Daoy (cell line): ENCODE data around the gene NOXRED1. TPM values are rescaled to one million over a fixed set of nuclear protein-coding genes. Genes with fewer than 3 reads are reported as not detected.
"Not testable (repeated sequence)": the region's sequence is repeated elsewhere in the genome, so short reads cannot be mapped to it uniquely, and the experiment has no call there.

Experiments used
- DNase-seq: peaks from one replicate; pipeline ENCODE4 v3.0.0-alpha.2; 2015; ENCODE audit warnings: low read depth
- total RNA-seq: library from RNA; depleted of rRNA; stranded (reverse); fragments of >200 nt; shearing (Covaris generic); gene quantifications from 2 replicates; pipeline ENCODE4 v1.2.3, GENCODE V29; 2014; rRNA removed

The NOXRED1 gene
- total RNA-seq = 1.3 and 1.4 TPM in 2 replicates

GRCh38 chr14:77423423-77423822 is at the start of gene NOXRED1:
Gene NOXRED1 (minus strand): TSS chr14:77423523. CDS start chr14:77422889, 634 bp downstream.
- no peak for DNase-seq

- DNase-seq = no peak
Observed at GRCh38 chr14:77470224-77470870, 47.0 kb upstream of the NOXRED1 start.

GRCh38 chr14:77469539-77469938 is 46.2 kb upstream of the NOXRED1 start:
- no peak for DNase-seq

GRCh38 chr14:77469067-77469505 is 45.8 kb upstream of the NOXRED1 start:
- DNase-seq = no peak

GRCh38 chr14:77467801-77468200 is 44.5 kb upstream of the NOXRED1 start:
- DNase-seq = no peak

GRCh38 chr14:77459072-77459723 is 35.9 kb upstream of the NOXRED1 start:
- DNase-seq = peak; percentile 59

GRCh38 chr14:77458249-77458950 is 35.1 kb upstream of the NOXRED1 start:
- peak; percentile 46 for DNase-seq

GRCh38 chr14:77457522-77458248 is 34.4 kb upstream of the NOXRED1 start, which contains the start of the genes AHSA1 and VIPAS39:
Gene AHSA1 (plus strand): TSS chr14:77458093. CDS start chr14:77458190, 97 bp downstream.
Gene VIPAS39 (minus strand): TSS chr14:77457601. CDS start chr14:77454102, 3,499 bp downstream.
- DNase-seq = peak; percentile 100

- DNase-seq = no peak
Observed at GRCh38 chr14:77457115-77457521, 33.8 kb upstream of the NOXRED1 start.

- DNase-seq = no peak
Observed at GRCh38 chr14:77455966-77456640, 32.8 kb upstream of the NOXRED1 start.

- DNase-seq = no peak
Observed at GRCh38 chr14:77442196-77442595, 18.9 kb upstream of the NOXRED1 start.

GRCh38 chr14:77439861-77440260 is 16.5 kb upstream of the NOXRED1 start:
- DNase-seq = no peak

GRCh38 chr14:77438596-77438995 is 15.3 kb upstream of the NOXRED1 start:
- no peak for DNase-seq

GRCh38 chr14:77436042-77436441 is 12.7 kb upstream of the NOXRED1 start:
- DNase-seq = no peak

- no peak for DNase-seq
Observed at GRCh38 chr14:77426396-77426795, 3.1 kb upstream of the NOXRED1 start.

- no peak for DNase-seq
Observed at GRCh38 chr14:77424862-77425261, 1.5 kb upstream of the NOXRED1 start.

- no peak for DNase-seq
Observed at GRCh38 chr14:77421201-77421600, 2.1 kb downstream of the NOXRED1 start.

GRCh38 chr14:77416836-77417235 is 6.5 kb downstream of the NOXRED1 start:
- DNase-seq = no peak

- DNase-seq = not testable (repeated sequence)
Observed at GRCh38 chr14:77416098-77416497, 7.2 kb downstream of the NOXRED1 start.

GRCh38 chr14:77415403-77416030 is 7.8 kb downstream of the NOXRED1 start:
- DNase-seq = not testable (repeated sequence)

GRCh38 chr14:77409131-77409533 is 14.2 kb downstream of the NOXRED1 start:
- peak; percentile 19 for DNase-seq
